GM23338 (cell line): Measurements from ENCODE around the gene CASP7. TPM values are rescaled to one million over a fixed set of nuclear protein-coding genes. Genes with fewer than 3 reads are reported as not detected.

Experiments used
- ATAC-seq: fragments of 200-7000 bp; cut with Tn5 transposase; 3 replicates; pipeline ENCODE4 v1.9.1; 2020
- DNase-seq: peaks from one replicate; pipeline ENCODE4 v3.0.0-alpha.2; 2015; ENCODE audit warnings: low spot score
- H2AFZ ChIP-seq: fragments of 200-600 bp; sonication (generic); 2 replicates; pipeline ENCODE4 v1.8.0; 2016; ENCODE audit warnings: antibody characterized with exemption, mild to moderate bottlenecking, moderate library complexity
- H3F3A ChIP-seq: fragments of 200-600 bp; sonication (generic); replicated peaks from 2 replicates; pipeline ENCODE4 v1.8.0; 2017; ENCODE audit warnings: antibody characterized with exemption, mixed run types, low read depth
- H3K27ac ChIP-seq: fragments of 200-600 bp; sonication (generic); 2 replicates; pipeline ENCODE4 v1.6.1; 2016; ENCODE audit warnings: low read depth
- H3K27me3 ChIP-seq: fragments of 200-600 bp; sonication (generic); 2 replicates; pipeline ENCODE4 v1.8.0; 2016; ENCODE audit warnings: mild to moderate bottlenecking, mixed run types, moderate library complexity; ENCODE audit not compliant: insufficient read depth
- H3K36me3 ChIP-seq: fragments of 200-600 bp; sonication (generic); 2 replicates; pipeline ENCODE4 v1.8.0; 2016; ENCODE audit warnings: mild to moderate bottlenecking; ENCODE audit not compliant: insufficient read depth
- H3K4me1 ChIP-seq: fragments of 200-600 bp; sonication (generic); 2 replicates; pipeline ENCODE4 v1.8.0; 2016; ENCODE audit warnings: mild to moderate bottlenecking, moderate library complexity; ENCODE audit not compliant: insufficient read depth
- H3K4me2 ChIP-seq: fragments of 200-600 bp; sonication (generic); 2 replicates; pipeline ENCODE4 v1.7.1; 2017; ENCODE audit warnings: mixed run types
- H3K4me3 ChIP-seq: fragments of 200-600 bp; sonication (generic); 2 replicates; pipeline ENCODE4 v1.6.1; 2016; ENCODE audit warnings: mixed run types
- H3K79me2 ChIP-seq: fragments of 200-600 bp; sonication (generic); replicated peaks from 2 replicates; pipeline ENCODE4 v1.8.0; 2017; ENCODE audit warnings: mild to moderate bottlenecking; ENCODE audit not compliant: insufficient read depth
- H3K9me2 ChIP-seq: fragments of 200-600 bp; sonication (generic); 2 replicates; pipeline ENCODE4 v1.8.0; 2017; ENCODE audit not compliant: insufficient read depth
- H4K20me1 ChIP-seq: fragments of 200-600 bp; sonication (generic); replicated peaks from 2 replicates; pipeline ENCODE4 v1.8.0; 2017; ENCODE audit warnings: mild to moderate bottlenecking; ENCODE audit not compliant: insufficient read depth
- H3K27ac Mint-ChIP-seq: 2 replicates; pipeline ENCODE4 v1.8.0; 2020; ENCODE audit warnings: inconsistent platforms, mild to moderate bottlenecking, moderate library complexity, mixed read lengths
- H3K27me3 Mint-ChIP-seq: 3 replicates; pipeline ENCODE4 v1.8.0; 2022; ENCODE audit warnings: low read depth, mild to moderate bottlenecking, moderate library complexity, mixed read lengths, inconsistent platforms; ENCODE audit not compliant: insufficient read depth, poor library complexity
- H3K36me3 Mint-ChIP-seq: 3 replicates; pipeline ENCODE4 v1.8.0; 2021; ENCODE audit warnings: low read depth, mild to moderate bottlenecking, inconsistent platforms, moderate library complexity, mixed read lengths
- H3K4me1 Mint-ChIP-seq: 3 replicates; pipeline ENCODE4 v1.8.0; 2020; ENCODE audit warnings: mild to moderate bottlenecking, inconsistent platforms, mixed read lengths
- H3K4me3 Mint-ChIP-seq: 3 replicates; pipeline ENCODE4 v1.8.0; 2021; ENCODE audit warnings: moderate library complexity, mild to moderate bottlenecking, inconsistent platforms, mixed read lengths
- H3K9me3 Mint-ChIP-seq: 3 replicates; pipeline ENCODE4 v1.8.0; 2020; ENCODE audit warnings: moderate library complexity, mild to moderate bottlenecking, inconsistent platforms, mixed read lengths
- CREB1 ChIP-seq: fragments of 250-450 bp; sonication (Bioruptor Pico); IDR thresholded peaks from 2 replicates; pipeline ENCODE4 v1.5.0; 2020; ENCODE audit warnings: low read depth, mild to moderate bottlenecking, moderate library complexity
- CTCF ChIP-seq, 2 experiments: fragments of 200-600 bp in 1 of 2; sonication (generic) in 1 of 2; conservative IDR thresholded peaks; 2 replicates each; pipeline versions ENCODE4 v1.5.1 to v1.6.1; 2016 to 2017; ENCODE audit warnings: antibody characterized with exemption in 2 of 2, low read depth in 2 of 2, mild to moderate bottlenecking in 2 of 2, moderate library complexity in 1 of 2
- EZH2 ChIP-seq: fragments of 200-600 bp; sonication (generic); IDR thresholded peaks from one replicate; pipeline ENCODE4 v1.8.0; 2017; ENCODE audit warnings: antibody characterized with exemption, mild to moderate bottlenecking, low read depth; ENCODE audit not compliant: unreplicated experiment
- EZH2phosphoT487 ChIP-seq: fragments of 200-600 bp; sonication (generic); IDR thresholded peaks from one replicate; pipeline ENCODE4 v1.8.1; 2018; ENCODE audit warnings: antibody characterized with exemption; ENCODE audit not compliant: unreplicated experiment
- JUNB ChIP-seq: IDR thresholded peaks from one replicate; pipeline ENCODE4 v1.6.1; 2016; ENCODE audit warnings: antibody characterized with exemption; ENCODE audit not compliant: unreplicated experiment
- NANOG ChIP-seq: IDR thresholded peaks from 2 replicates; pipeline ENCODE4 v1.6.1; 2016; ENCODE audit warnings: antibody characterized with exemption, borderline replicate concordance
- POLR2AphosphoS5 ChIP-seq: IDR thresholded peaks from 2 replicates; pipeline ENCODE4 v1.6.1; 2016; ENCODE audit warnings: antibody characterized with exemption, low read depth
- REST ChIP-seq: IDR thresholded peaks from one replicate; pipeline ENCODE4 v1.6.1; 2018; ENCODE audit warnings: antibody characterized with exemption; ENCODE audit not compliant: unreplicated experiment
- STAT1 ChIP-seq: IDR thresholded peaks from one replicate; pipeline ENCODE4 v1.6.1; 2016; ENCODE audit warnings: antibody characterized with exemption; ENCODE audit not compliant: unreplicated experiment
- ZNF114 ChIP-seq: fragments of 250-450 bp; sonication (Bioruptor Pico); IDR thresholded peaks from 2 replicates; pipeline ENCODE4 v1.5.0; 2020; ENCODE audit warnings: mild to moderate bottlenecking, moderate library complexity
- ZNF331 ChIP-seq: fragments of 250-450 bp; sonication (Bioruptor Pico); IDR thresholded peaks from 2 replicates; pipeline ENCODE4 v1.5.0; 2020; ENCODE audit warnings: low read depth, mild to moderate bottlenecking, moderate library complexity
- polyA plus RNA-seq: library from polyadenylated mRNA; unstranded; fragments of >200 nt; fragmentation: Nextera tagmentation; extraction: Ambion mirVana; gene quantifications from 2 replicates; pipeline ENCODE4 v1.2.1, GENCODE V29; 2016
- total RNA-seq: library from RNA; depleted of rRNA; stranded (reverse); fragments of >200 nt; shearing (Covaris generic); gene quantifications from 2 replicates; pipeline ENCODE4 v1.2.3, GENCODE V29; 2014
- TF ChIP-seq, protein P1 (sequence below): IDR thresholded peaks from 2 replicates; pipeline ENCODE4 v1.6.1; 2016; ENCODE audit warnings: antibody characterized with exemption
- TF ChIP-seq, protein P2 (sequence below): fragments of 250-450 bp; sonication (Bioruptor Pico); IDR thresholded peaks from 2 replicates; pipeline ENCODE4 v1.5.0; 2020; ENCODE audit warnings: mild to moderate bottlenecking, moderate library complexity

Gene CASP7
- total and polyA plus RNA-seq, 2 experiments from 2014 or later: 2.1 to 7.0 TPM

DNA sequence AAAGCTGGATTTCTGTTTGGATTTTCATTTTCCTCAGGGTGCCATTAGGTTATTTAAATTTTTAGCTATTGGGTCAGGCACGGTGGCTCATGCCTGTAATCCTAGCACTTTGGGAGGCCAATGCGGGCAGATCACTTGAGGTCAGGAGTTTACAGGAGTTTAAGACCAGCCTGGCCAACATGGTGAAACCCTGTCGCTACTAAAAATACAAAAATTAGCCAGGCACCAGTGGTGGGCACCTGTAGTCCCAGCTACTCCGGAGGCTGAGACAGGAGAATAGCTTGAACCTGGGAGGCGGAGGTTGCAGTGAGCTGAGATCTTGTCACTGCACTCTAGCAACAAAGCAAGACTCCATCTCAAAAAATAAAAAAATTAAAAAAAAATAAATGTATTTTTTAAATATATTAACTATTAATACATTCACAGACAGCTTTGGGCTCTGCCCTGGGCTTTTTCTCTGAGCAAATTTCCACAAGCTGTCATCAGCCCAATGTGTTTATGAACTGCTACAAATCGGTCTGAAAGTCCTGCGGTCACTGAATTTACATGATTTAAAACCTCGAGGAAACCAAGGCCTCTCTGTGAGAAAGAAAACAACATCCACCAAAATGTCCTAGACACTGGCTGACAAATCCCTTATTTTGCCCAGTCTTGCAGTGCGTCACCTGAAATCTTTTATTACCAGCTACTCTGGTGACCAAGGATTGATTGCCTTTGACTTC, 52.6 kb downstream of the CASP7 start:
- Mint-ChIP-seq H3K4me3 (no peak overlapping the region), H3K27ac (no peak overlapping the region), H3K27me3 (no peaks in the 10 kb centered on the region), H3K9me3 (peaks cover 2% of the 10 kb centered on the region; the same call in 1 of the 3 replicates), H3K36me3 (peaks cover 23% of the 10 kb centered on the region; the same call in 1 of the 3 replicates), H3K4me1 (peaks cover 13% of the 10 kb centered on the region)
- Histone ChIP-seq H3F3A (no peaks in the 10 kb centered on the region), H3K36me3 (no peaks in the 10 kb centered on the region), H3K4me1 (no peaks in the 10 kb centered on the region), H3K4me2 (no peak overlapping the region), H3K27ac (no peak overlapping the region), H4K20me1 (no peaks in the 10 kb centered on the region), H3K79me2 (no peaks in the 10 kb centered on the region), H3K4me3 (no peak overlapping the region), H3K27me3 (no peaks in the 10 kb centered on the region), H3K9me2 (no peaks in the 10 kb centered on the region), H2AFZ (no peak overlapping the region)
- no peak for TF ChIP-seq POLR2AphosphoS5
- no peak for TF ChIP-seq JUNB
- no peak for TF ChIP-seq CTCF (conservative IDR thresholded peaks at IDR 0.05; ENCODE audit: low read depth in 2 of 2)
- TF ChIP-seq ZNF331 (CRISPR knock-in tag): no peak
- TF ChIP-seq, protein P1, sequence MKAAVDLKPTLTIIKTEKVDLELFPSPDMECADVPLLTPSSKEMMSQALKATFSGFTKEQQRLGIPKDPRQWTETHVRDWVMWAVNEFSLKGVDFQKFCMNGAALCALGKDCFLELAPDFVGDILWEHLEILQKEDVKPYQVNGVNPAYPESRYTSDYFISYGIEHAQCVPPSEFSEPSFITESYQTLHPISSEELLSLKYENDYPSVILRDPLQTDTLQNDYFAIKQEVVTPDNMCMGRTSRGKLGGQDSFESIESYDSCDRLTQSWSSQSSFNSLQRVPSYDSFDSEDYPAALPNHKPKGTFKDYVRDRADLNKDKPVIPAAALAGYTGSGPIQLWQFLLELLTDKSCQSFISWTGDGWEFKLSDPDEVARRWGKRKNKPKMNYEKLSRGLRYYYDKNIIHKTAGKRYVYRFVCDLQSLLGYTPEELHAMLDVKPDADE: no peak
- no peak for TF ChIP-seq STAT1
- no peak for TF ChIP-seq NANOG
- TF ChIP-seq, protein P2, sequence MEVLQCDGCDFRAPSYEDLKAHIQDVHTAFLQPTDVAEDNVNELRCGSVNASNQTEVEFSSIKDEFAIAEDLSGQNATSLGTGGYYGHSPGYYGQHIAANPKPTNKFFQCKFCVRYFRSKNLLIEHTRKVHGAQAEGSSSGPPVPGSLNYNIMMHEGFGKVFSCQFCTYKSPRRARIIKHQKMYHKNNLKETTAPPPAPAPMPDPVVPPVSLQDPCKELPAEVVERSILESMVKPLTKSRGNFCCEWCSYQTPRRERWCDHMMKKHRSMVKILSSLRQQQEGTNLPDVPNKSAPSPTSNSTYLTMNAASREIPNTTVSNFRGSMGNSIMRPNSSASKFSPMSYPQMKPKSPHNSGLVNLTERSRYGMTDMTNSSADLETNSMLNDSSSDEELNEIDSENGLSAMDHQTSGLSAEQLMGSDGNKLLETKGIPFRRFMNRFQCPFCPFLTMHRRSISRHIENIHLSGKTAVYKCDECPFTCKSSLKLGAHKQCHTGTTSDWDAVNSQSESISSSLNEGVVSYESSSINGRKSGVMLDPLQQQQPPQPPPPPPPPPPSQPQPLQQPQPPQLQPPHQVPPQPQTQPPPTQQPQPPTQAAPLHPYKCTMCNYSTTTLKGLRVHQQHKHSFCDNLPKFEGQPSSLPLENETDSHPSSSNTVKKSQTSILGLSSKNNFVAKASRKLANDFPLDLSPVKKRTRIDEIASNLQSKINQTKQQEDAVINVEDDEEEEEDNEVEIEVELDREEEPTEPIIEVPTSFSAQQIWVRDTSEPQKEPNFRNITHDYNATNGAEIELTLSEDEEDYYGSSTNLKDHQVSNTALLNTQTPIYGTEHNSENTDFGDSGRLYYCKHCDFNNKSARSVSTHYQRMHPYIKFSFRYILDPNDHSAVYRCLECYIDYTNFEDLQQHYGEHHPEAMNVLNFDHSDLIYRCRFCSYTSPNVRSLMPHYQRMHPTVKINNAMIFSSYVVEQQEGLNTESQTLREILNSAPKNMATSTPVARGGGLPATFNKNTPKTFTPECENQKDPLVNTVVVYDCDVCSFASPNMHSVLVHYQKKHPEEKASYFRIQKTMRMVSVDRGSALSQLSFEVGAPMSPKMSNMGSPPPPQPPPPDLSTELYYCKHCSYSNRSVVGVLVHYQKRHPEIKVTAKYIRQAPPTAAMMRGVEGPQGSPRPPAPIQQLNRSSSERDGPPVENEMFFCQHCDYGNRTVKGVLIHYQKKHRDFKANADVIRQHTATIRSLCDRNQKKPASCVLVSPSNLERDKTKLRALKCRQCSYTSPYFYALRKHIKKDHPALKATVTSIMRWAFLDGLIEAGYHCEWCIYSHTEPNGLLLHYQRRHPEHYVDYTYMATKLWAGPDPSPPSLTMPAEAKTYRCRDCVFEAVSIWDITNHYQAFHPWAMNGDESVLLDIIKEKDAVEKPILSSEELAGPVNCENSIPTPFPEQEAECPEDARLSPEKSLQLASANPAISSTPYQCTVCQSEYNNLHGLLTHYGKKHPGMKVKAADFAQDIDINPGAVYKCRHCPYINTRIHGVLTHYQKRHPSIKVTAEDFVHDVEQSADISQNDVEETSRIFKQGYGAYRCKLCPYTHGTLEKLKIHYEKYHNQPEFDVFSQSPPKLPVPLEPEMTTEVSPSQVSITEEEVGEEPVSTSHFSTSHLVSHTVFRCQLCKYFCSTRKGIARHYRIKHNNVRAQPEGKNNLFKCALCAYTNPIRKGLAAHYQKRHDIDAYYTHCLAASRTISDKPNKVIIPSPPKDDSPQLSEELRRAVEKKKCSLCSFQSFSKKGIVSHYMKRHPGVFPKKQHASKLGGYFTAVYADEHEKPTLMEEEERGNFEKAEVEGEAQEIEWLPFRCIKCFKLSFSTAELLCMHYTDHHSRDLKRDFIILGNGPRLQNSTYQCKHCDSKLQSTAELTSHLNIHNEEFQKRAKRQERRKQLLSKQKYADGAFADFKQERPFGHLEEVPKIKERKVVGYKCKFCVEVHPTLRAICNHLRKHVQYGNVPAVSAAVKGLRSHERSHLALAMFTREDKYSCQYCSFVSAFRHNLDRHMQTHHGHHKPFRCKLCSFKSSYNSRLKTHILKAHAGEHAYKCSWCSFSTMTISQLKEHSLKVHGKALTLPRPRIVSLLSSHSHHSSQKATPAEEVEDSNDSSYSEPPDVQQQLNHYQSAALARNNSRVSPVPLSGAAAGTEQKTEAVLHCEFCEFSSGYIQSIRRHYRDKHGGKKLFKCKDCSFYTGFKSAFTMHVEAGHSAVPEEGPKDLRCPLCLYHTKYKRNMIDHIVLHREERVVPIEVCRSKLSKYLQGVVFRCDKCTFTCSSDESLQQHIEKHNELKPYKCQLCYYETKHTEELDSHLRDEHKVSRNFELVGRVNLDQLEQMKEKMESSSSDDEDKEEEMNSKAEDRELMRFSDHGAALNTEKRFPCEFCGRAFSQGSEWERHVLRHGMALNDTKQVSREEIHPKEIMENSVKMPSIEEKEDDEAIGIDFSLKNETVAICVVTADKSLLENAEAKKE (CRISPR knock-in tag): no peak
- TF ChIP-seq CREB1 (CRISPR knock-in tag): no peak
- no peak for TF ChIP-seq ZNF114
- no peak for TF ChIP-seq EZH2phosphoT487
- TF ChIP-seq REST: no peak
- TF ChIP-seq EZH2: no peak
- DNase-seq (no peak), ATAC-seq (no peak)
